K562 (cell line): ENCODE measurements around the gene ANKRD24. TPM values are rescaled to one million over a fixed set of nuclear protein-coding genes. Genes with fewer than 3 reads are reported as not detected.
A peak's percentile ranks its signal among the peaks of the same experiment; 100 is the strongest.

Experiments
- HDAC2 ChIP-seq: fragments of 450-650 bp; IDR thresholded peaks from 2 replicates; pipeline ENCODE4 v1.6.1; 2016; ENCODE audit warnings: mild to moderate bottlenecking
- KDM1A ChIP-seq, 2 experiments: fragments of 450-650 bp; IDR thresholded peaks; 2 replicates each; pipeline ENCODE4 v1.6.1; 2016; ENCODE audit warnings: mild to moderate bottlenecking in 2 of 2
- NCOA1 ChIP-seq: fragments of 450-650 bp; IDR thresholded peaks from 2 replicates; pipeline ENCODE4 v1.6.1; 2016; ENCODE audit warnings: low read depth
- PRPF4 ChIP-seq: fragments of 200-400 bp; formaldehyde crosslinking; IDR thresholded peaks from one replicate; pipeline ENCODE4 v1.6.1; 2017; ENCODE audit warnings: low read length, low read depth, mild to moderate bottlenecking; ENCODE audit not compliant: insufficient read depth, poor library complexity, severe bottlenecking
- RCOR1 ChIP-seq, 2 experiments: IDR thresholded peaks; 2 replicates each; pipeline ENCODE4 v1.6.1; 2012; ENCODE audit warnings: low read depth in 2 of 2, low read length in 2 of 2, borderline replicate concordance in 1 of 2, improper control_type of control experiment in 1 of 2
- SMARCA5 ChIP-seq: fragments of 450-650 bp; IDR thresholded peaks from 2 replicates; pipeline ENCODE4 v1.6.1; 2016
- SPI1 ChIP-seq: IDR thresholded peaks from 2 replicates; pipeline ENCODE4 v1.6.1; 2011; ENCODE audit warnings: low read depth, low read length, control low read depth, borderline replicate concordance
- TCF3 ChIP-seq: sonication (generic); formaldehyde crosslinking; IDR thresholded peaks from 2 replicates; pipeline ENCODE4 v1.4.0; 2020; ENCODE audit warnings: mild to moderate bottlenecking, missing genetic modification reagents
- TSHZ1 ChIP-seq: fragments of 250-450 bp; sonication (Bioruptor Pico); IDR thresholded peaks from 2 replicates; pipeline ENCODE4 v1.4.0; 2020; ENCODE audit warnings: mild to moderate bottlenecking, moderate library complexity
- ZFP30 ChIP-seq: fragments of 250-450 bp; sonication (Bioruptor Pico); IDR thresholded peaks from 2 replicates; pipeline ENCODE4 v1.8.0; 2022; ENCODE audit warnings: moderate library complexity, mild to moderate bottlenecking, inconsistent platforms, borderline replicate concordance
- ZNF263 ChIP-seq: sonication (generic); formaldehyde crosslinking; IDR thresholded peaks from 2 replicates; pipeline ENCODE4 v1.8.0; 2022; ENCODE audit warnings: mild to moderate bottlenecking, missing genetic modification reagents, borderline replicate concordance
- ZNF507 ChIP-seq: conservative IDR thresholded peaks from 2 replicates; pipeline ENCODE4 v1.6.1; 2017; ENCODE audit warnings: missing genetic modification characterization, missing compliant biosample characterization
- polyA plus RNA-seq, 8 experiments: library from polyadenylated mRNA; depleted of rRNA in 4 of 8; stranded (reverse) in 5 of 8; unstranded in 3 of 8; fragments of >200 nt; fragmentation: Nextera tagmentation in 2 of 8; fragmentation: Illumina TruSeq in 1 of 8; extraction: Ambion mirVana in 2 of 8; extraction: Trizol in 1 of 8; gene quantifications; 2 replicates each; pipeline versions ENCODE4 v1.2.1 to v1.2.3, GENCODE V29; 2011 to 2014; ENCODE audit warnings: inconsistent platforms in 1 of 8, missing spikeins in 1 of 8
- total RNA-seq, 7 experiments: library from RNA; depleted of rRNA in 6 of 7; stranded (reverse); fragments of >200 nt in 6 of 7; fragmentation: Illumina TruSeq in 2 of 7; extraction: Trizol in 2 of 7; gene quantifications; 2 replicates each; pipeline versions ENCODE4 v1.2.1 to v1.2.3, GENCODE V29; 2011 to 2021; ENCODE audit warnings: low replicate concordance in 1 of 7

ANKRD24 gene
- total and polyA plus RNA-seq, 9 of the 15 experiments (the other 6 are each of a cell fraction or from before 2014, with no cell fraction given) = 0.07 to 0.12 (median 0.09) TPM; not detected in 5

- no peak for TF ChIP-seq TSHZ1 (CRISPR knock-in tag)
- no peak for TF ChIP-seq TCF3 (CRISPR knock-in tag)
- no peak for TF ChIP-seq SPI1
- TF ChIP-seq NCOA1 = no peak
- peak; percentile 62; the same call in 1 of the 2 replicates for TF ChIP-seq HDAC2
- TF ChIP-seq ZFP30 (CRISPR knock-in tag) = no peak
- TF ChIP-seq ZNF507 = no peak
- TF ChIP-seq RCOR1 (IDR thresholded peaks at IDR 0.05; ENCODE audit: borderline replicate concordance in 1 of 2, low read depth in 2 of 2, low read length in 2 of 2) = 0 out of 4 replicates have a peak, but pooled peaks have one; percentile 24 to 26
- peak; percentile 66 to 85 for TF ChIP-seq KDM1A (IDR thresholded peaks at IDR 0.05)
- peak; percentile 73; the same call in 1 of the 2 replicates for TF ChIP-seq SMARCA5
- TF ChIP-seq PRPF4 = no peak
- no peak for TF ChIP-seq ZNF263 (CRISPR knock-in tag)
Measured at GRCh38 chr19:4189641-4190040, 7.2 kb downstream of the ANKRD24 start (continued).
